MM.1S (cell line): Measurements from ENCODE around the gene NUTM2F.

Source experiments
- EZH2 ChIP-seq: fragments of 300-600 bp; sonication (generic); optimal IDR thresholded peaks from 2 replicates; pipeline ENCODE3; 2017; ENCODE audit warnings: low read depth, mild to moderate bottlenecking, antibody characterized with exemption, low read length, mixed read lengths
- EZH2phosphoT487 ChIP-seq: fragments of 300-600 bp; sonication (generic); IDR thresholded peaks from 2 replicates; pipeline ENCODE4 v1.6.1; 2018; ENCODE audit warnings: antibody characterized with exemption, low read length
- TF ChIP-seq, protein P1 (sequence below): fragments of 300-600 bp; sonication (generic); IDR thresholded peaks from 2 replicates; pipeline ENCODE4 v1.5.1; 2016; ENCODE audit warnings: antibody characterized with exemption, low read length, mixed read lengths

GRCh38 chr9:94303321-94303720 is 25.1 kb downstream of the NUTM2F start:
- TF ChIP-seq, protein P1, sequence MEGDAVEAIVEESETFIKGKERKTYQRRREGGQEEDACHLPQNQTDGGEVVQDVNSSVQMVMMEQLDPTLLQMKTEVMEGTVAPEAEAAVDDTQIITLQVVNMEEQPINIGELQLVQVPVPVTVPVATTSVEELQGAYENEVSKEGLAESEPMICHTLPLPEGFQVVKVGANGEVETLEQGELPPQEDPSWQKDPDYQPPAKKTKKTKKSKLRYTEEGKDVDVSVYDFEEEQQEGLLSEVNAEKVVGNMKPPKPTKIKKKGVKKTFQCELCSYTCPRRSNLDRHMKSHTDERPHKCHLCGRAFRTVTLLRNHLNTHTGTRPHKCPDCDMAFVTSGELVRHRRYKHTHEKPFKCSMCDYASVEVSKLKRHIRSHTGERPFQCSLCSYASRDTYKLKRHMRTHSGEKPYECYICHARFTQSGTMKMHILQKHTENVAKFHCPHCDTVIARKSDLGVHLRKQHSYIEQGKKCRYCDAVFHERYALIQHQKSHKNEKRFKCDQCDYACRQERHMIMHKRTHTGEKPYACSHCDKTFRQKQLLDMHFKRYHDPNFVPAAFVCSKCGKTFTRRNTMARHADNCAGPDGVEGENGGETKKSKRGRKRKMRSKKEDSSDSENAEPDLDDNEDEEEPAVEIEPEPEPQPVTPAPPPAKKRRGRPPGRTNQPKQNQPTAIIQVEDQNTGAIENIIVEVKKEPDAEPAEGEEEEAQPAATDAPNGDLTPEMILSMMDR = no peak
- no peak for TF ChIP-seq EZH2
- TF ChIP-seq EZH2phosphoT487 = no peak
